GM12878 (cell line): Measurements from ENCODE around the gene RETREG1. TPM values are rescaled to one million over a fixed set of nuclear protein-coding genes. Genes with fewer than 3 reads are reported as not detected.

ENCODE experiments used
- ATAC-seq: fragments of 200-7000 bp; cut with Tn5 transposase; 3 replicates; pipeline ENCODE4 v1.9.1; 2020; ENCODE audit warnings: mild to moderate bottlenecking, moderate library complexity
- BruUV-seq: library from RNA; stranded (reverse); fragments of 400-500 nt; replicated peaks from 2 replicates; lab custom pipeline; 2021; lab: Mats Ljungman, UMichigan
- CTCF ChIA-PET: fragments of 300-600 bp; sonication (Branson Sonifier 250); formaldehyde crosslinking; extraction: SDS; loops from one replicate; lab custom pipeline; 2021; ENCODE audit warnings: inconsistent platforms; lab: Yijun Ruan, JAX
- POLR2A ChIA-PET: fragments of 350-600 bp; formaldehyde crosslinking; extraction: SDS; loops from one replicate; lab custom pipeline; 2021; ENCODE audit warnings: inconsistent platforms; lab: Charles Lee
- RAD21 ChIA-PET: fragments of 300-600 bp; sonication (Branson Sonifier 250); formaldehyde crosslinking; loops from one replicate; lab custom pipeline; 2023; ENCODE audit warnings: antibody characterized with exemption; ENCODE audit not compliant: unreplicated experiment; lab: Charles Lee
- SMC1A ChIA-PET: fragments of 300-600 bp; sonication (Branson Sonifier 250); formaldehyde crosslinking; loops from one replicate; lab custom pipeline; 2023; ENCODE audit not compliant: unreplicated experiment, uncharacterized antibody; lab: Charles Lee
- DNase-seq: peaks from one replicate; pipeline ENCODE4 v3.0.0-alpha.2; 2011; ENCODE audit warnings: low read depth, low spot score
- FAIRE-seq: peaks from 3 replicates; lab custom pipeline; 2011; peaks lifted over from hg19 to GRCh38; lab: Jason Lieb, UNC
- H2AFZ ChIP-seq: 2 replicates; pipeline ENCODE4 v1.6.0; 2011; ENCODE audit warnings: low read depth, low read length, control low read depth; ENCODE audit not compliant: control insufficient read depth
- H3K27ac ChIP-seq: 2 replicates; pipeline ENCODE4 v1.5.1; 2011; ENCODE audit warnings: control low read depth; ENCODE audit not compliant: control insufficient read depth, insufficient read depth
- H3K27me3 ChIP-seq, 2 experiments: replicated peaks in 1 of 2; 2 replicates each; pipeline versions ENCODE4 v1.6.0 to v1.6.1; 2011; ENCODE audit warnings: low read length in 1 of 2; ENCODE audit not compliant: control insufficient read depth in 2 of 2, insufficient read depth in 2 of 2
- H3K36me3 ChIP-seq, 2 experiments: 2 replicates each; pipeline ENCODE4 v1.5.1; 2011; ENCODE audit warnings: low read length in 1 of 2; ENCODE audit not compliant: control insufficient read depth in 2 of 2, insufficient read depth in 2 of 2
- H3K4me1 ChIP-seq: 2 replicates; pipeline ENCODE4 v1.6.1; 2011; ENCODE audit warnings: mild to moderate bottlenecking, low read length, moderate library complexity, mixed read lengths; ENCODE audit not compliant: control insufficient read depth, insufficient read depth
- H3K4me2 ChIP-seq: 2 replicates; pipeline ENCODE4 v1.6.0; 2011; ENCODE audit warnings: control low read depth; ENCODE audit not compliant: control insufficient read depth, insufficient read depth
- H3K4me3 ChIP-seq: fragments of 200-600 bp; sonication (generic); 2 replicates; pipeline ENCODE4 v1.5.1; 2016
- H3K79me2 ChIP-seq: 2 replicates; pipeline ENCODE4 v1.6.0; 2011; ENCODE audit warnings: low read length; ENCODE audit not compliant: control insufficient read depth, insufficient read depth
- H3K9ac ChIP-seq: 2 replicates; pipeline ENCODE4 v1.8.0; 2011; ENCODE audit warnings: low read length, control low read depth, mixed read lengths; ENCODE audit not compliant: control insufficient read depth, insufficient read depth
- H3K9me3 ChIP-seq: replicated peaks from 3 replicates; pipeline ENCODE4 v1.5.1; 2011; ENCODE audit warnings: mild to moderate bottlenecking, low read length; ENCODE audit not compliant: control insufficient read depth, insufficient read depth
- H4K20me1 ChIP-seq: 2 replicates; pipeline ENCODE4 v1.6.0; 2011; ENCODE audit not compliant: control insufficient read depth, insufficient read depth
- EED ChIP-seq: sonication (generic); IDR thresholded peaks from 2 replicates; pipeline ENCODE4 v1.6.1; 2016; ENCODE audit warnings: antibody characterized with exemption, low read depth
- HDGF ChIP-seq: fragments of 450-650 bp; IDR thresholded peaks from 2 replicates; pipeline ENCODE4 v1.6.1; 2016; ENCODE audit warnings: antibody characterized with exemption
- LARP7 ChIP-seq: fragments of 450-650 bp; IDR thresholded peaks from 2 replicates; pipeline ENCODE4 v1.6.1; 2017; ENCODE audit warnings: mild to moderate bottlenecking
- PML ChIP-seq: IDR thresholded peaks from 2 replicates; pipeline ENCODE4 v1.6.1; 2012; ENCODE audit warnings: low read length, inconsistent platforms
- POU2F2 ChIP-seq: IDR thresholded peaks from 3 replicates; pipeline ENCODE4 v1.6.1; 2011; ENCODE audit warnings: low read depth, mild to moderate bottlenecking, low read length, borderline replicate concordance
- PRDM15 ChIP-seq: fragments of 450-650 bp; formaldehyde crosslinking; IDR thresholded peaks from 2 replicates; pipeline ENCODE4 v1.4.0; 2020; ENCODE audit warnings: mild to moderate bottlenecking, moderate library complexity
- RB1 ChIP-seq: fragments of 450-650 bp; formaldehyde crosslinking; IDR thresholded peaks from 2 replicates; pipeline ENCODE4 v1.6.1; 2017; ENCODE audit warnings: mild to moderate bottlenecking, borderline replicate concordance
- SIX5 ChIP-seq: IDR thresholded peaks from 2 replicates; pipeline ENCODE4 v1.6.1; 2011; ENCODE audit warnings: mild to moderate bottlenecking, low read depth, low read length, moderate library complexity; ENCODE audit not compliant: severe bottlenecking
- STAT3 ChIP-seq: IDR thresholded peaks from 2 replicates; pipeline ENCODE4 v1.6.1; 2011; ENCODE audit warnings: low read depth, low read length, improper control_type of control experiment
- ZNF207 ChIP-seq: fragments of 450-650 bp; IDR thresholded peaks from 2 replicates; pipeline ENCODE4 v1.6.1; 2014; ENCODE audit warnings: antibody characterized with exemption, mild to moderate bottlenecking, borderline replicate concordance
- in situ Hi-C: fragments of 300-500 bp; cut with MboI; formaldehyde crosslinking; loops from 9 replicates; pipeline ENCODE4 v1.14.3; 2018; ENCODE audit warnings: mixed read lengths
- intact Hi-C: fragments of 100-400 bp; cut with micrococcal nuclease; formaldehyde crosslinking; loops from one replicate; pipeline ENCODE4 v1.14.2; 2022; ENCODE audit not compliant: unreplicated experiment
- polyA plus RNA-seq, 11 experiments: library from polyadenylated mRNA; depleted of rRNA in 4 of 11; unstranded in 6 of 11; stranded (reverse) in 5 of 11; fragments of >200 nt; fragmentation: Nextera tagmentation in 4 of 11; fragmentation: Illumina TruSeq in 1 of 11; extraction: Ambion mirVana in 4 of 11; extraction: Trizol in 1 of 11; gene quantifications; 1 replicate in 1 of 11; 2 replicates in 10 of 11; pipeline versions ENCODE4 v1.2.1 to v1.2.3, GENCODE V29; 2011 to 2016; ENCODE audit warnings: inconsistent platforms in 2 of 11, missing spikeins in 2 of 11, low read depth in 1 of 11
- total RNA-seq, 4 experiments: library from RNA; depleted of rRNA in 3 of 4; stranded (reverse); fragments of >200 nt in 3 of 4; fragmentation: Illumina TruSeq in 1 of 4; extraction: Trizol in 1 of 4; gene quantifications; 2 replicates each; pipeline versions ENCODE4 v1.2.1 to v1.2.3, GENCODE V29; 2013 to 2021

Gene RETREG1
- total and polyA plus RNA-seq, 10 of the 15 experiments (the other 5 are each of a cell fraction or from before 2014, with no cell fraction given): 3.9 to 8.9 (median 6.4) TPM

DNA sequence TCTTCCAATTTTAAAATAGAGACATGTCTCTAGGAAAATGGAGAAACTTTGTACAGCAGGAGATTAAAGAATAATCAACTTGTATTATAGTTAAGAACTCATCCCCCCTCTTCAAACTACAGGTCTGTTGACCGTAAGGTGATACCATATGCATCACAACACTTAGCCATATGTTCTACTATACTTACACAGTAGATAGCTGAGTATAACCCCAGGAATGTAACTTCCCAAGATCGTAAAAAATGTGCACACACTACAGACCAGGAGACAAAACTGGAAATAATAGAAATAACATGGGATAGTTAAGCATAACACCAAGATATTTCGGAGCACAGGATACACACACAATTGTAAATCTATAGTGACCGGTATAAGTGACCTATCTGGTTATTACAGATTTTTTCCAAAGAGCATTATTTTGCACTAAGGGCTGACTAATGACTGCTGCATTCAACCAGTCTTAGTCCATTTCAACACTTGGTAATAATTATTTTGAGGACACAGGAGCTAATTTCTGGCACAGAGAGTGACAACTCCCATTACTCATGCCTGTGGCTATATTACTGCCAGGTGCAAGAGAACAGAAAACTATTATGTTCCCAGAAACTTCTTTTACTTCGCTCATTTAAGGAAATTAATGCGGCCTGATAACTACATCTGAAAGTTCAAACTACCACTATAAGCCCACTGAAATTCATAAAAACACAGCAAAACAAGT, 135.8 kb downstream of the RETREG1 start (continued):
- no peak for TF ChIP-seq PRDM15

DNA sequence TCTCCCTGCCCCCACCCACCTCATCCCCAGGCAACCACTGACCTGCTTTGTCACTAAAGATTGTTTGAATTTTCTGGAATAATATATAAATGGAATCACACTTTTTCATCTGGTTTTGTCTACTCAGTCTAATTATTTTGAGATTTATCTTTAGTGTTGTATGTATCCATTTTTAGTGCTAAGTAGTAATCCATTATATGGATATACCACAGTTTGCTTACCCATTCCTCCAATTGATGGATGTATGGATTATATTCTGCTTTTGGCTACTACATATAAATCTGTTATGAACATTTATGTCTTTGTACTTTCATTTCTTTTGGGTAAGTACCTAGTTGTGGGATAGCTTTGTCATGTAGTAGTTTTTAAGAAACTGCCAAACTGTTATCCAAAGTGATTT, 136.7 kb downstream of the RETREG1 start:
- DNase-seq (no peak), ATAC-seq (no peak), FAIRE-seq (no peak)
- intact Hi-C loops: no loop called here
- ChIA-PET POLR2A (no interaction called here), SMC1A (no interaction called here), RAD21 (no interaction called here), CTCF (no interaction called here)
- Histone ChIP-seq H3K4me2 (no peak overlapping the region), H2AFZ (no peak overlapping the region), H3K27ac (no peak overlapping the region), H3K9ac (no peak overlapping the region), H3K27me3 (no peaks in the 10 kb centered on the region), H3K79me2 (no peaks in the 10 kb centered on the region), H3K4me3 (no peak overlapping the region), H3K4me1 (no peaks in the 10 kb centered on the region), H3K36me3 (no peaks in the 10 kb centered on the region), H4K20me1 (no peaks in the 10 kb centered on the region), H3K9me3 (no peaks in the 10 kb centered on the region)
- in situ Hi-C loops: no loop called here
- BruUV-seq: no TSS peak
- TF ChIP-seq PML: no peak
- no peak for TF ChIP-seq ZNF207
- TF ChIP-seq SIX5: no peak
- no peak for TF ChIP-seq HDGF
- TF ChIP-seq POU2F2: no peak
- TF ChIP-seq LARP7: no peak
- TF ChIP-seq STAT3: no peak
- no peak for TF ChIP-seq EED
- no peak for TF ChIP-seq RB1
